Tibial artery (tissue), 4 donors: ENCODE data around the gene CRTC1.
"Not testable (repeated sequence)": the region's sequence is repeated elsewhere in the genome, so short reads cannot be mapped to it uniquely, and the experiment has no call there.

Source experiments
- DNase-seq, 2 donors: peaks; one replicate each; pipeline ENCODE4 v3.0.0-alpha.2; 2019
- H3K27ac ChIP-seq, 2 donors: fragments of 200-600 bp; sonication (generic) in 1 of 2; 1 replicate in 1 of 2; 2 replicates in 1 of 2; pipeline ENCODE4 v1.5.1; 2018 to 2019; ENCODE audit warnings: mild to moderate bottlenecking in 1 of 2
- H3K27me3 ChIP-seq, 2 donors: fragments of 200-600 bp; sonication (generic) in 1 of 2; one replicate each; pipeline versions ENCODE4 v1.5.1 to v1.6.0; 2016 to 2019
- H3K36me3 ChIP-seq, 3 donors: fragments of 200-600 bp; sonication (generic) in 2 of 3; one replicate each; pipeline ENCODE4 v1.5.1; 2016 to 2019; ENCODE audit warnings: mild to moderate bottlenecking in 2 of 3
- H3K4me1 ChIP-seq, 4 donors: fragments of 200-600 bp; sonication (generic) in 2 of 4; 1 replicate in 3 of 4; 2 replicates in 1 of 4; pipeline ENCODE4 v1.5.1; 2016 to 2019
- H3K4me3 ChIP-seq, 2 donors: fragments of 200-600 bp; sonication (generic) in 1 of 2; 1 replicate in 1 of 2; 2 replicates in 1 of 2; pipeline ENCODE4 v1.5.1; 2018 to 2019; ENCODE audit warnings: mild to moderate bottlenecking in 2 of 2
- H3K9me3 ChIP-seq, 3 donors: fragments of 200-600 bp; sonication (generic) in 1 of 3; one replicate each; pipeline ENCODE4 v1.5.1; 2016 to 2019
- CTCF ChIP-seq, 2 experiments: fragments of 200-600 bp in 1 of 2; fragments of 450-650 bp in 1 of 2; IDR thresholded peaks; one replicate each; pipeline ENCODE4 v1.5.1; 2017 to 2019; ENCODE audit warnings: antibody characterized with exemption in 2 of 2, mild to moderate bottlenecking in 1 of 2, moderate library complexity in 1 of 2
- intact Hi-C: fragments of 100-400 bp; cut with DNase I; formaldehyde crosslinking; loops from one replicate; pipeline ENCODE4 v1.15.0; 2023; ENCODE audit warnings: low total_unique reads

Gene CRTC1

GRCh38 chr19:18730885-18731513 lies 47.5 kb downstream of the CRTC1 start:
- H3K4me3 ChIP-seq, result no peak overlapping the region
- intact Hi-C loops, result no loop called here
- no peak for TF ChIP-seq CTCF (IDR thresholded peaks at IDR 0.05)
- no peaks in the 10 kb centered on the region for H3K27me3 ChIP-seq
- H3K27ac ChIP-seq, result no peak overlapping the region
- H3K4me1 ChIP-seq, result peaks cover 0 to 4% (median 0%) of the 10 kb centered on the region in 4 donors
- DNase-seq, result no peak
- H3K36me3 ChIP-seq, result peaks cover 0 to 8% (median 0%) of the 10 kb centered on the region in 3 donors
- H3K9me3 ChIP-seq, result no peaks in the 10 kb centered on the region

- Histone ChIP-seq H3K4me3 (no peak overlapping the region), H3K4me1 (peaks cover 0 to 6% (median 0%) of the 10 kb centered on the region in 4 donors), H3K36me3 (peaks cover 0 to 8% (median 0%) of the 10 kb centered on the region in 3 donors), H3K27ac (no peak overlapping the region), H3K9me3 (no peaks in the 10 kb centered on the region), H3K27me3 (no peaks in the 10 kb centered on the region)
- no peak for DNase-seq
- TF ChIP-seq CTCF (IDR thresholded peaks at IDR 0.05), result no peak
- intact Hi-C loops, result no loop called here
Measured at GRCh38 chr19:18731562-18732008, 48.1 kb downstream of the CRTC1 start.

- Histone ChIP-seq H3K4me3 (no peak overlapping the region), H3K27me3 (no peaks in the 10 kb centered on the region), H3K36me3 (peaks cover 0 to 8% (median 0%) of the 10 kb centered on the region in 3 donors), H3K4me1 (peaks cover 0 to 6% (median 0%) of the 10 kb centered on the region in 4 donors), H3K27ac (no peak overlapping the region), H3K9me3 (no peaks in the 10 kb centered on the region)
- intact Hi-C loops, result no loop called here
- no peak for DNase-seq
- TF ChIP-seq CTCF (IDR thresholded peaks at IDR 0.05), result no peak
Measured at GRCh38 chr19:18733196-18733647, 49.7 kb downstream of the CRTC1 start.

GRCh38 chr19:18733762-18734332 lies 50.4 kb downstream of the CRTC1 start:
- intact Hi-C loops, H3K27me3 ChIP-seq, H3K27ac ChIP-seq, H3K9me3 ChIP-seq, H3K36me3 ChIP-seq, H3K4me3 ChIP-seq, H3K4me1 ChIP-seq, DNase-seq: not testable (repeated sequence)

- no peak for TF ChIP-seq CTCF (IDR thresholded peaks at IDR 0.05)
- Histone ChIP-seq H3K27ac (no peak overlapping the region), H3K9me3 (no peaks in the 10 kb centered on the region), H3K36me3 (peaks cover 0 to 5% (median 0%) of the 10 kb centered on the region in 3 donors), H3K27me3 (no peaks in the 10 kb centered on the region), H3K4me3 (no peak overlapping the region), H3K4me1 (peaks cover 0 to 6% (median 0%) of the 10 kb centered on the region in 4 donors)
- DNase-seq, result no peak
- intact Hi-C loops, result no loop called here
Measured at GRCh38 chr19:18735324-18735723, 51.8 kb downstream of the CRTC1 start.

- H3K27ac ChIP-seq, result no peak overlapping the region
Measured at GRCh38 chr19:18735752-18736151, 52.3 kb downstream of the CRTC1 start.

More at GRCh38 chr19:18735752-18736151, 52.3 kb downstream of the CRTC1 start:
- intact Hi-C loops, result no loop called here
- no peaks in the 10 kb centered on the region for H3K9me3 ChIP-seq
- no peak for TF ChIP-seq CTCF (IDR thresholded peaks at IDR 0.05)
- peaks cover 0 to 6% (median 0%) of the 10 kb centered on the region in 4 donors for H3K4me1 ChIP-seq
- DNase-seq, result no peak
- peaks cover 0 to 3% (median 0%) of the 10 kb centered on the region in 3 donors for H3K36me3 ChIP-seq
- no peaks in the 10 kb centered on the region for H3K27me3 ChIP-seq
- H3K4me3 ChIP-seq, result no peak overlapping the region
